HG03060 (cell line): Measurements from ENCODE around the gene YIPF2.
A peak's percentile ranks its signal among the peaks of the same experiment; 100 is the strongest.
"Not testable (repeated sequence)": the region's sequence is repeated elsewhere in the genome, so short reads cannot be mapped to it uniquely, and the experiment has no call there.

Source experiments
- ATAC-seq: cut with Tn5 transposase; IDR thresholded peaks from one replicate; pipeline ENCODE4 v1.9.1; 2021; ENCODE audit warnings: low read depth, moderate number of reproducible peaks; ENCODE audit not compliant: unreplicated experiment

The YIPF2 gene

GRCh38 chr19:10928563-10929401 lies at the start of gene YIPF2, which contains the start of gene TIMM29:
Gene YIPF2, minus strand, starts transcription at chr19:10928639. Its CDS starts 229 bp downstream, at chr19:10928410.
Gene TIMM29, plus strand, starts transcription at chr19:10928811. Its CDS starts 12 bp downstream, at chr19:10928823.
- peak; percentile 75 for ATAC-seq

GRCh38 chr19:10977742-10978092 lies 49.3 kb upstream of the YIPF2 start:
- ATAC-seq, result no peak

- no peak for ATAC-seq
Measured at GRCh38 chr19:10976131-10976892, 47.9 kb upstream of the YIPF2 start.

- no peak for ATAC-seq
Measured at GRCh38 chr19:10975374-10976130, 47.1 kb upstream of the YIPF2 start.

- ATAC-seq, result no peak
Measured at GRCh38 chr19:10971107-10971726, 42.8 kb upstream of the YIPF2 start.

- no peak for ATAC-seq
Measured at GRCh38 chr19:10968527-10969135, 40.2 kb upstream of the YIPF2 start.

GRCh38 chr19:10966809-10967208 lies 38.4 kb upstream of the YIPF2 start:
- no peak for ATAC-seq

GRCh38 chr19:10965398-10965797 lies 37.0 kb upstream of the YIPF2 start:
- ATAC-seq, result no peak

GRCh38 chr19:10964903-10965302 lies 36.5 kb upstream of the YIPF2 start:
- ATAC-seq, result no peak

GRCh38 chr19:10963865-10964264 lies 35.4 kb upstream of the YIPF2 start:
- ATAC-seq, result no peak

- ATAC-seq, result no peak
Measured at GRCh38 chr19:10962863-10963262, 34.4 kb upstream of the YIPF2 start.

GRCh38 chr19:10961073-10961860 lies 32.8 kb upstream of the YIPF2 start:
- no peak for ATAC-seq

- no peak for ATAC-seq
Measured at GRCh38 chr19:10960314-10961072, 32.1 kb upstream of the YIPF2 start, which contains the start of gene SMARCA4. Gene SMARCA4, plus strand, starts transcription at chr19:10961030. Its CDS starts 23,122 bp downstream, at chr19:10984152.

- not testable (repeated sequence) for ATAC-seq
Measured at GRCh38 chr19:10959277-10959968, 31.0 kb upstream of the YIPF2 start.

- ATAC-seq, result no peak
Measured at GRCh38 chr19:10952809-10953208, 24.4 kb upstream of the YIPF2 start.

GRCh38 chr19:10946958-10947657 lies 18.7 kb upstream of the YIPF2 start:
- ATAC-seq, result no peak

- no peak for ATAC-seq
Measured at GRCh38 chr19:10945264-10945663, 16.8 kb upstream of the YIPF2 start.
